AG04449 (cell line): ENCODE data around the gene PHF21A.

Experiments
- CTCF ChIA-PET: fragments of 350-600 bp; formaldehyde crosslinking; extraction: SDS; loops from one replicate; lab custom pipeline; 2021; ENCODE audit warnings: antibody characterized with exemption; lab: Yijun Ruan, JAX
- POLR2A ChIA-PET: fragments of 400-600, 350-600 bp; formaldehyde crosslinking; extraction: SDS; loops from one replicate; lab custom pipeline; 2020; ENCODE audit warnings: antibody characterized with exemption, inconsistent platforms; lab: Yijun Ruan, JAX
- DNase-seq: peaks from one replicate; pipeline ENCODE4 v3.0.0-alpha.2; 2010; ENCODE audit warnings: low read depth, low spot score
- H3K4me3 ChIP-seq: 2 replicates; pipeline ENCODE4 v1.5.1; 2011; ENCODE audit warnings: low read depth, mild to moderate bottlenecking, control low read depth, low read length
- TF ChIP-seq, protein P1 (sequence below): IDR thresholded peaks from one replicate; pipeline ENCODE4 v1.5.1; 2011; ENCODE audit warnings: mild to moderate bottlenecking, moderate library complexity, low read length, control low read depth, inconsistent platforms; ENCODE audit not compliant: insufficient read depth; ENCODE audit errors: missing control alignments

PHF21A gene

DNA sequence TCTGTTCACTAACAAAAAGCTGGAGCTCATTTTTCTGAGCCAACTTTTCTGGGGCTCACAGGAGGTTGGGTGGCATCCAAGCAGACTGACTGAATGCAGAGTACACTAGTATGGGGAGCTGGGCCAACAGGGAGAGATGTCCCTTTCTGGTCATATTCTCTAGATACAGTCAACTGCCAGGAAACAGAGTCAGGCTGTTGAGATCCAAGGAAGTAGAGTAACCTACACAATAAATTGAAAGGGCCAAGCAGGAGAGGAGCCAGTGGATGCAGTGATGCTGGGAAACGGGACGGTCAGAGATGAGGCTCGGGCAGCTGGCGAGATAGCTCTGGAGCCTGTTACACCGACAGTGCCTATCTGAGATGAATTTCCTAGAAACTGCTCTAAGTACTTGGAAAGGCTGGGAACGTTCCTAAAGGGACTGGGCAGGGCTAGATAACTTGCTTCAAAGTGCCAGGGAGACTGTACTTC, 127.7 kb downstream of the PHF21A start:
- POLR2A ChIA-PET, result interaction anchor here (0.6 to 1.4 kb wide), 4 partner anchors 10 to 134 kb away, joined by 3 to 5 read pairs (median 4); no protein-coding TSS in a partner anchor

DNA sequence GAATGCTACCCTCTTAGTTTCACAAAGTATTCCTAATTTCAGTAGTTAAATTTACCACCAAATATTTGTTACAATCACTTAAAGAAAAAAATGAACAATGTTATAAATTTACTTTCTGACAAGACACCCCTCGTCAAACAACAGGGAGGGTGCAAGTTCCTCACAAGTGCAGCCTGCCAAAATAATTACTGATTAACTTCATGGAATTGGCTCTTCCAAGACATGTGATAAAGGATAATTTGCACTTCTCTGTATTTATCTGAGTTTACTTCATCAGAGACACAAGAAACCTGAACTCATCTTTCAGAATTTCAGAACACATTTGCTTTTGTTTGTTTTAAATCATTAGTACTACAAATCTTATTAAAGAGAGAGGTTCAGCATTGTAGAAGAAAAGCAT, 132.3 kb downstream of the PHF21A start:
- no peak for DNase-seq
- no peak overlapping the region for H3K4me3 ChIP-seq
- ChIA-PET POLR2A (no interaction called here), CTCF (interaction anchor here (1.1 to 8.9 kb wide), 3 partner anchors 9 to 25 kb away, joined by 3 to 105 read pairs (median 33); no protein-coding TSS in a partner anchor)
- TF ChIP-seq, protein P1, sequence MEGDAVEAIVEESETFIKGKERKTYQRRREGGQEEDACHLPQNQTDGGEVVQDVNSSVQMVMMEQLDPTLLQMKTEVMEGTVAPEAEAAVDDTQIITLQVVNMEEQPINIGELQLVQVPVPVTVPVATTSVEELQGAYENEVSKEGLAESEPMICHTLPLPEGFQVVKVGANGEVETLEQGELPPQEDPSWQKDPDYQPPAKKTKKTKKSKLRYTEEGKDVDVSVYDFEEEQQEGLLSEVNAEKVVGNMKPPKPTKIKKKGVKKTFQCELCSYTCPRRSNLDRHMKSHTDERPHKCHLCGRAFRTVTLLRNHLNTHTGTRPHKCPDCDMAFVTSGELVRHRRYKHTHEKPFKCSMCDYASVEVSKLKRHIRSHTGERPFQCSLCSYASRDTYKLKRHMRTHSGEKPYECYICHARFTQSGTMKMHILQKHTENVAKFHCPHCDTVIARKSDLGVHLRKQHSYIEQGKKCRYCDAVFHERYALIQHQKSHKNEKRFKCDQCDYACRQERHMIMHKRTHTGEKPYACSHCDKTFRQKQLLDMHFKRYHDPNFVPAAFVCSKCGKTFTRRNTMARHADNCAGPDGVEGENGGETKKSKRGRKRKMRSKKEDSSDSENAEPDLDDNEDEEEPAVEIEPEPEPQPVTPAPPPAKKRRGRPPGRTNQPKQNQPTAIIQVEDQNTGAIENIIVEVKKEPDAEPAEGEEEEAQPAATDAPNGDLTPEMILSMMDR, result no peak

More for the DNA sequence above, 127.7 kb downstream of the PHF21A start:
- no peak overlapping the region for H3K4me3 ChIP-seq
- DNase-seq, result no peak
- TF ChIP-seq, protein P1, result no peak
- CTCF ChIA-PET, result interaction anchor here (1.0 to 8.9 kb wide), 7 partner anchors 9 to 151 kb away, joined by 3 to 105 read pairs (median 4); no protein-coding TSS in a partner anchor

DNA sequence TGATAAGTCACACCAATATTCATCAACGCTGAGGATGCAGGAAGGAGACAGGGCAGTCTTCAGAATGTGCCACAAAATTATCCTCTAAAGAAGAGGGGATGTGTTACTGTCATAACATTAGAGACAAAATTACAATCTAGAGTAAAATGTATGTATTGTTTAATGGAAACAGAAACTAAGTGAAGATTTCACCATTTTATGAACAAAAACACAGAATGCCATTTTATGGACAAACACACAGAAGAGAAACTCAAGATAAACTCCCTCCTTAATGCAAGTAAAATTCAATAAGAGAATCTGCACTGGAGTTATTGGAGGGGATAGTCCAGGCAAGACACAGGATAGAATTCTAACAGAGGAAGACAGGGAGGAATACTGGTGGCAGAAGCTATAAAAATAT, 136.0 kb downstream of the PHF21A start:
- ChIA-PET CTCF (interaction anchor here (1.1 kb wide), 1 partner anchor 22 kb away, joined by 3 read pairs; no protein-coding TSS in a partner anchor), POLR2A (no interaction called here)
- no peak overlapping the region for H3K4me3 ChIP-seq
- DNase-seq, result no peak
- TF ChIP-seq, protein P1, result no peak

- POLR2A ChIA-PET, result no interaction called here
These were observed 137.1 kb downstream of the PHF21A start for GRCh38 chr11:45984192-45984591.

DNA sequence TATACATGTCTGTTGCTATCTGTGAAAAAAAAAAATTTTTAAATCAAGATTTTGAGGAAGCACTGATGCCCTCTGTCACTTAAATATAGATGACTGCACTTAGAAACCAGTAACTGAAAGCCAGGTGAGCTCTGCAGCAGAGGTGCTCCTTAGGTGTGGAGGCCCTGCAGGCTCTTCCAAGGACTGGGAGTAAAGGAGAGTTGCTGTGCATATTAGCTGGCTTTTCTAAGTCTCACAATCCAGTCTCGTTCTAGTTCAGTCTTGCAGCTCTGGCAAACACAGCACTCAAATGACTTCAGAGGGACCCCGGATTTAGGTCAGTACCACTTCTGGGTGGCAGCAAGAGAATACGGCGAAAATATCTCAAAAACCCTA, 137.8 kb downstream of the PHF21A start:
- ChIA-PET CTCF (interaction anchor here (1.0 to 9.0 kb wide), 5 partner anchors 14 to 67 kb away, joined by 3 to 126 read pairs (median 4); no protein-coding TSS in a partner anchor), POLR2A (interaction anchor here (1.3 kb wide), 1 partner anchor 11 kb away, joined by 5 read pairs; no protein-coding TSS in a partner anchor)
- no peak for DNase-seq
- TF ChIP-seq, protein P1, result no peak
- H3K4me3 ChIP-seq, result no peak overlapping the region

More at GRCh38 chr11:45984192-45984591, 137.1 kb downstream of the PHF21A start:
- H3K4me3 ChIP-seq, result no peak overlapping the region
- no peak for DNase-seq
- CTCF ChIA-PET, result interaction anchor here (3.1 to 9.0 kb wide), 2 partner anchors 19 to 22 kb away, joined by 19 to 126 read pairs; no protein-coding TSS in a partner anchor
- TF ChIP-seq, protein P1, result no peak
